Measurements from ENCODE around the gene PBXIP1.

The PBXIP1 gene

GRCh38 chr1:155003227-155003765, 47.4 kb upstream of the PBXIP1 start:
- peak overlapping the region; percentile 92 to 96 (median 92) for H3K4me3 Mint-ChIP-seq
- no peak for TF ChIP-seq CTCF (IDR thresholded peaks at IDR 0.05; ENCODE audit: unreplicated experiment in 3 of 3)

GRCh38 chr1:155002464-155003226, 46.7 kb upstream of the PBXIP1 start, which contains the start of gene ZBTB7B:
ZBTB7B (plus strand) TSS chr1:155002802; CDS start chr1:155014661, 11,859 bp downstream.
- H3K4me3 Mint-ChIP-seq = peak within 1 kb of the TSS; percentile 92 to 96 (median 92)
- H3K27ac Mint-ChIP-seq = peak within 1 kb of the TSS; percentile 79 to 93 (median 83)
- H3K4me1 Mint-ChIP-seq = peaks cover 25% of the 10 kb centered on the region
- no peaks in the 10 kb centered on the region for H3K27me3 Mint-ChIP-seq (ENCODE audit: low read depth)
- no peak for TF ChIP-seq CTCF (IDR thresholded peaks at IDR 0.05; ENCODE audit: unreplicated experiment in 3 of 3)
- H3K9me3 Mint-ChIP-seq = no peaks in the 10 kb centered on the region
- no peaks in the 10 kb centered on the region for H3K36me3 Mint-ChIP-seq (ENCODE audit: low read depth)

More at GRCh38 chr1:155003227-155003765, 47.4 kb upstream of the PBXIP1 start:
- Mint-ChIP-seq H3K27me3 (ENCODE audit: low read depth) (no peaks in the 10 kb centered on the region), H3K27ac (peak overlapping the region; percentile 69 to 91 (median 79)), H3K9me3 (no peaks in the 10 kb centered on the region), H3K36me3 (ENCODE audit: low read depth) (no peaks in the 10 kb centered on the region), H3K4me1 (peaks cover 25% of the 10 kb centered on the region)

- no peaks in the 10 kb centered on the region for H3K9me3 Mint-ChIP-seq
- peak overlapping the region; percentile 75 to 98 (median 83) for H3K27ac Mint-ChIP-seq
- peaks cover 28% of the 10 kb centered on the region for H3K4me1 Mint-ChIP-seq
Measured at GRCh38 chr1:155001675-155002463, 46.0 kb upstream of the PBXIP1 start.

GRCh38 chr1:155001425-155001674, 45.5 kb upstream of the PBXIP1 start:
- H3K27me3 Mint-ChIP-seq (ENCODE audit: low read depth) = no peaks in the 10 kb centered on the region
- no peak for TF ChIP-seq CTCF (IDR thresholded peaks at IDR 0.05; ENCODE audit: unreplicated experiment in 3 of 3)

More at GRCh38 chr1:155001675-155002463, 46.0 kb upstream of the PBXIP1 start:
- Mint-ChIP-seq H3K4me3 (peak overlapping the region; percentile 88 to 93 (median 92)), H3K27me3 (ENCODE audit: low read depth) (no peaks in the 10 kb centered on the region), H3K36me3 (ENCODE audit: low read depth) (no peaks in the 10 kb centered on the region)
- peak; percentile 21 to 57 (median 24) for TF ChIP-seq CTCF (IDR thresholded peaks at IDR 0.05; ENCODE audit: unreplicated experiment in 3 of 3)

GRCh38 chr1:155000726-155001424, 45.0 kb upstream of the PBXIP1 start:
- Mint-ChIP-seq H3K4me3 (peak overlapping the region; percentile 88 to 97 (median 95)), H3K27me3 (ENCODE audit: low read depth) (no peaks in the 10 kb centered on the region), H3K4me1 (peaks cover 27% of the 10 kb centered on the region), H3K9me3 (no peaks in the 10 kb centered on the region), H3K36me3 (ENCODE audit: low read depth) (no peaks in the 10 kb centered on the region), H3K27ac (peak overlapping the region; percentile 98 to 99 (median 98))
- TF ChIP-seq CTCF (IDR thresholded peaks at IDR 0.05; ENCODE audit: unreplicated experiment in 3 of 3) = no peak

More at GRCh38 chr1:155001425-155001674, 45.5 kb upstream of the PBXIP1 start:
- no peaks in the 10 kb centered on the region for H3K36me3 Mint-ChIP-seq (ENCODE audit: low read depth)
- H3K9me3 Mint-ChIP-seq = no peaks in the 10 kb centered on the region
- H3K4me1 Mint-ChIP-seq = peaks cover 24% of the 10 kb centered on the region
- peak overlapping the region in 2 of 3 experiments; percentile 64 to 98 for H3K27ac Mint-ChIP-seq
- peak overlapping the region; percentile 88 to 93 (median 90) for H3K4me3 Mint-ChIP-seq
